Aorta (tissue), 5 donors: ENCODE results near the gene CFAP92. TPM values are rescaled to one million over a fixed set of nuclear protein-coding genes. Genes with fewer than 3 reads are reported as not detected.

Experiments
- ATAC-seq: fragments of 200-7000 bp; cut with Tn5 transposase; one replicate; pipeline ENCODE4 v1.9.1; 2022; ENCODE audit warnings: moderate library complexity; ENCODE audit not compliant: low FRiP score
- DNase-seq, 2 donors: peaks; one replicate each; pipeline ENCODE4 v3.0.0-alpha.2; 2020
- H3K27ac ChIP-seq, 2 donors: one replicate each; pipeline ENCODE4 v1.5.1; 2013; ENCODE audit warnings: low read length in 2 of 2, mild to moderate bottlenecking in 2 of 2, moderate library complexity in 2 of 2, control low read depth in 1 of 2, inconsistent platforms in 1 of 2, low read depth in 1 of 2
- H3K27me3 ChIP-seq, 2 donors: one replicate each; pipeline ENCODE4 v1.6.1; 2013; ENCODE audit warnings: control low read depth in 1 of 2, low read length in 1 of 2, mild to moderate bottlenecking in 1 of 2, moderate library complexity in 1 of 2; ENCODE audit not compliant: insufficient read depth in 2 of 2, control insufficient read depth in 1 of 2
- H3K36me3 ChIP-seq, 2 donors: one replicate each; pipeline ENCODE4 v1.6.1; 2013; ENCODE audit warnings: control low read depth in 1 of 2, low read length in 1 of 2, mild to moderate bottlenecking in 1 of 2; ENCODE audit not compliant: insufficient read depth in 2 of 2, control insufficient read depth in 1 of 2
- H3K4me1 ChIP-seq, 2 donors: one replicate each; pipeline ENCODE4 v1.6.1; 2013; ENCODE audit warnings: low read length in 2 of 2, control low read depth in 1 of 2, mild to moderate bottlenecking in 1 of 2, moderate library complexity in 1 of 2; ENCODE audit not compliant: insufficient read depth in 2 of 2, control insufficient read depth in 1 of 2
- H3K4me3 ChIP-seq, 2 donors: one replicate each; pipeline ENCODE4 v1.5.1; 2013; ENCODE audit warnings: low read length in 2 of 2, control low read depth in 1 of 2, mild to moderate bottlenecking in 1 of 2
- H3K9me3 ChIP-seq: one replicate; pipeline ENCODE4 v1.6.1; 2013; ENCODE audit warnings: mild to moderate bottlenecking, low read length; ENCODE audit not compliant: control insufficient read depth
- WGBS, 2 donors: extraction: QIAGEN DNeasy Blood & Tissue Kit; methylation state at CpG; one replicate each; pipeline ENCODE4 v1.1.7; 2013; 5-methylcytosine and 5-hydroxymethylcytosine counted together
- intact Hi-C, 2 donors: fragments of 100-400 bp; cut with DNase I; formaldehyde crosslinking; loops; one replicate each; pipeline versions ENCODE4 v1.14.2 to v1.15.0; 2022
- polyA plus RNA-seq, 2 donors: library from polyadenylated mRNA; stranded (reverse); fragments of 200-250 nt; gene quantifications; one replicate each; pipeline ENCODE4 v1.2.3, GENCODE V29; 2013
- total RNA-seq, 2 donors: library from RNA; stranded (reverse); fragmentation: NEBNext Ultra II Directional; extraction: Animal tissue kit (Norgen Biotek cat#: 25700); gene quantifications; one replicate each; pipeline ENCODE4 v1.2.1, GENCODE V29; 2021
- donor health status: healthy with polysubstance abuse.
- donor health status: Bipolar disorder and iron deficiency.
- donor health status: DM: no; HTN: no; CAD: no.
- donor health status: DM: no; HTN: no; CAD: no.
- donor health status: DM: yes; HTN: yes; CAD: no.

CFAP92 gene
- total and polyA plus RNA-seq, 4 donors: 0.62 to 1.2 TPM; not detected in 2

DNA sequence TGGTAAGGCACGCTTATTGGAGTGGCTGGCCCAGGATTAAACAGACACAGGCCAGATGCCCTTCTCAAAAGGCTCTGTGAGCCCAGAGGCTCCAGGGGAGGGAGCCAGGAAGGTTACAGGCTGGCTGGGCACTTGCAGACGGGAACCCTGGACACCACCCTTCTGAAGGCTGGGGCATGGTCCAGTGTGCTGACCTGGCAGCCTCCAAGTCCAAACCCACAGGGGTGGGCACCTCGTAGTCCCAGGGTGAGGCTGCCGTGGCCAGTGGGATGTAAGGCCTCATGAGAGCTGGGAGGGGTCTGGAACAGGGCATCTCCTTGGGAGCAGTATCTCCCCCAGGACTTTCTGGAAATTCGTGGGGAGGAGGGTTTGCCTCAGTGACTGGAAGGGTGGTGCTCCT is 26.8 kb upstream of the CFAP92 start:
- 86 to 87% methylated on average over 5 of the region's 5 CpGs for WGBS, 2 donors
- intact Hi-C loops: no loop called here
- H3K36me3 ChIP-seq: no peaks in the 10 kb centered on the region

DNA sequence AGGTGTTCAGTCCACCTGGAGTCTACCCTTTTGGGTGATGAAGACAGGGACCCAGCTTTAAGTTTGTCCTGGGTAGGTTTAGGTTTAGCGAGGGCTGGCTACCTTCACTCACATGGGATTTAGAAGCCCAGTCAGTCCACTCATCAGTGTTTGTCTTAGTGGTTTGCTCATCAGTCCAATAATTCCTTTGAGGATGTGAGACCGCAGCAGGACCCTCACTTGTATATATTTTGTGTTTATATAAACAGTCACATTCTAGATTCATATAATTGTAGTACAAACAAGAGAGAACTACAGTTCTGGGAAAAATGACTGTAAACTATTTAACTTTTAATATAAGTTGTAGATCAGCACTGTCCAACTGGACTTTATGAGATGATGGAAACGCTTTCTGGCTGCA is 25.4 kb upstream of the CFAP92 start:
- Histone ChIP-seq H3K4me1 (no peaks in the 10 kb centered on the region), H3K27me3 (no peaks in the 10 kb centered on the region), H3K4me3 (no peak overlapping the region), H3K36me3 (no peaks in the 10 kb centered on the region), H3K9me3 (no peaks in the 10 kb centered on the region), H3K27ac (no peak overlapping the region)
- intact Hi-C loops: no loop called here
- ATAC-seq (no peak), DNase-seq (no peak)
- 85 to 87% methylated on average over 3 of the region's 3 CpGs for WGBS, 2 donors

More for the DNA sequence above, 26.8 kb upstream of the CFAP92 start:
- Histone ChIP-seq H3K27me3 (no peaks in the 10 kb centered on the region), H3K27ac (no peak overlapping the region), H3K4me3 (no peak overlapping the region), H3K9me3 (no peaks in the 10 kb centered on the region), H3K4me1 (no peaks in the 10 kb centered on the region)
- DNase-seq (peak in 1 of 2 donors; percentile 53), ATAC-seq (no peak)

DNA sequence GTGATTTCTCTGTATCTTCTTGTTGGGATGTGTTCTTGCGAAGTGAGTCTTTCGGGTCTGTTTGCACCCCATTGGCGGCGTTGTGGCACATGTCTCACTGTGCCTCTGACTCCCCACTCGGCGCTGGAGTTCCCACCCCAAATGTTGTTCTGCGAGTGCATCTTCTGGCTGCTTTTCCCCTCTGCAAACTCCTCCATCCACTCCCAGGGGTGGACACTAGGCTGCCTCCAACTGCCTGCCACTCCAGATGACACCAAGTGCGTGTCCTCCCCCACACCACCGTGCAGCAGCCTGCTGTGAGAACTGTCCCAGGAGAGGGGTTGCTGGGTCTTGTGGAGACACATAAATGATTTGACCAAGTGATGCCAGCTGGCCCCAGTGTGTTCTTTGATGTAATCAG is 24.9 kb upstream of the CFAP92 start:
- DNase-seq (peak in 1 of 2 donors; percentile 74), ATAC-seq (no peak)
- 82 to 83% methylated on average over 9 of the region's 9 CpGs for WGBS, 2 donors
- Histone ChIP-seq H3K27me3 (no peaks in the 10 kb centered on the region), H3K4me1 (no peaks in the 10 kb centered on the region), H3K9me3 (no peaks in the 10 kb centered on the region), H3K27ac (no peak overlapping the region), H3K36me3 (no peaks in the 10 kb centered on the region), H3K4me3 (no peak overlapping the region)
- intact Hi-C loops: no loop called here

DNA sequence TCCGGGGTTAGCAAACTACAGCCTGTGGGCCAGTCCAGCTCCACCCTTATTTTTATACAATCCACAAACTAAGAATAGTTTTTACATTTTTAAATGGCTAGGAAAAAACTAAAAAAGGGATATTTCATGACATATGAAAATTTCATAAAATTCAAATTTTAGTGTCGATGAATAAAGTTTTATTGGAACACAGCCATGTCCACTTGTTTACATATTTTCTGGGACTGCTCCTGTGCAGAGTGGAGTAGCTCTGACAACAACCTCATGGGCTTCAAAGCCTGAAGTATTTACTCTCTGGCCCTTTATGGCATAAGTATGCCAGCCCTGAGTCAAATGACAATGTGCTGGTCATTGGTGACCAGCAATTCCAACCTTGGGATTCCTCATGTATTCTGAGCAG is 24.4 kb upstream of the CFAP92 start:
- no peaks in the 10 kb centered on the region for H3K9me3 ChIP-seq
- 66 to 69% methylated on average over 2 of the region's 2 CpGs for WGBS, 2 donors
- no peaks in the 10 kb centered on the region for H3K36me3 ChIP-seq
- no peaks in the 10 kb centered on the region for H3K4me1 ChIP-seq
- no peak for ATAC-seq
- no peak for DNase-seq
- intact Hi-C loops: no loop called here
- H3K4me3 ChIP-seq: no peak overlapping the region
- no peak overlapping the region for H3K27ac ChIP-seq
- no peaks in the 10 kb centered on the region for H3K27me3 ChIP-seq

DNA sequence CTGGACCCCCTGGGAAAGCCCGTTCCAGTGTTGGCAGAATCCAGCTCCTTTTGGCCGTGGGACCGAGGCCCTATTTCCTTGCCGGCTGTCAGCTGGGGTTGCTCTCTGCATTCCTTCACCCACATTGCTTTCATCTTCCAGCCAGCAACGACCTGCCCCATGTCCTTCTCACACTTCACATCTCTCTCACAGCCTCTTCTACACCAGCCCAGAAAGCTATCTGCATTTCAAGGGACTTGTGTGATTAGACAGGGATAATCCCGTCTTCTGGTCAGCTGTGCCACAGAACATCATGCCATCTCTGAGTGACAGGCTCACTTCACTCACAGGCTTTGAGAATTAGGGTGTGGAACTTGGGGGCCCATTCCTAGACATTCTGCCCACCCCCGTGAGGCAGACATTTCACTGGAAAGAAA is 23.6 kb upstream of the CFAP92 start:
- intact Hi-C loops: no loop called here
- DNase-seq (no peak), ATAC-seq (no peak)
- no peak overlapping the region for H3K4me3 ChIP-seq
- H3K27me3 ChIP-seq: no peaks in the 10 kb centered on the region
- no peaks in the 10 kb centered on the region for H3K4me1 ChIP-seq
- no peaks in the 10 kb centered on the region for H3K36me3 ChIP-seq
- H3K27ac ChIP-seq: no peak overlapping the region
- H3K9me3 ChIP-seq: no peaks in the 10 kb centered on the region
- WGBS, 2 donors: 66 to 67% methylated on average over 7 of the region's 7 CpGs

DNA sequence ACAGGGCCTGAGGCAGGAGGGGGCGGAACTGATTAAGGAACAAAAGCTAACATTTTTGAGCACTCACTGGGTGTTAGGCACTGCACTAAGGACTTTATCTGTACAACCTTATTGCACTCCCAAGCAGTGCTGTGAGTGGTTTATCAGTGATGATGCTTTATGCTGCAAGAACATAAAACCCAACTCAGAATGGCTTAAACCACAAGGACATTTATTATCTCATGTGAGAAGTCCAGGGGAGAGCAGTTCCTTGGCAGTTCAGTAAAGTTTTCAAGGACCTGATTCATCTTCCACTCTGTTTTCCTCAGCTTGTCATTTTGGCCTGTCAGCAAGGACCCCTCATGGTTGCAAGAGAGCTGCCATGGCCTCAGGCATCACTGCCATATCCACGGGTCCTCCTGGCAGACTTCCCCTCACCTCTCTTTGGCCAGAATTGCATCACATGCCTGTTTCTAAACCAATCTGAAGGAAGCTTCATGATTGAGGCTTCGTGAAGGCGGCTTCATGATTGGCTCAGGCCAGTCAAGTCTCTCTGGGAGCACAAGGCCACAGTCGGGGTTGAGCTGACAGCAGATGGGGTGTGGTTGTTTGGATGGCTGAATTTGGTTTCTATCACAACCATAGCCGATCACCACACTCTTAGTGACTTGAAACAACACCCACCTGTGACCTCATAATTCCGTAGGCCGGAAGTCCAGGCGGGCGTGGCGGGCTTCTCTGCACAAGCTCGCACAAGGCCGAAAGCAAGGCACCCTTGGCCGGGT is 23.0 kb upstream of the CFAP92 start:
- no peak overlapping the region for H3K27ac ChIP-seq
- H3K4me3 ChIP-seq: no peak overlapping the region
- DNase-seq (peak in 1 of 2 donors; percentile 80), ATAC-seq (no peak)
- WGBS, 2 donors: 90% methylated on average over 14 of the region's 14 CpGs
- H3K27me3 ChIP-seq: no peaks in the 10 kb centered on the region
- H3K4me1 ChIP-seq: no peaks in the 10 kb centered on the region
- intact Hi-C loops: no loop called here
- no peaks in the 10 kb centered on the region for H3K9me3 ChIP-seq
- H3K36me3 ChIP-seq: no peaks in the 10 kb centered on the region

DNA sequence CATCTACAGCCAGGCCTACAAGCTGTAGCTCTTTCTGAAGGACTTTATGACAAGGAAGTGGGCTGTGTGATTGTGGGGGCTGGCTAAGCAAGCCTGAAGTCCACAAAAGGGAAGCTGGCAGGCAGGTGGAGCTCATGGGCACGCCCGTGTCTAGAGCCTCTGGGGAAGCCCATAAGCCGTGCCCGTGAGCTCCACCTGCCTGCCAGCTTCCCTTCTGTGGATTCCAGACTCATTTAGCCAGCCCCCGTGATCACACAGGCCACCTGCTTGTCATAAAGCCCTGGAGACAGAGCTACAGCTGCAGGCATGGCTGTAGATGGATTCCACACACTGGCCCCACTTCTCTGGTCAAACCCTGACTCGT is 22.5 kb upstream of the CFAP92 start:
- ATAC-seq (no peak), DNase-seq (no peak)
- no peaks in the 10 kb centered on the region for H3K27me3 ChIP-seq
- intact Hi-C loops: no loop called here
- no peaks in the 10 kb centered on the region for H3K4me1 ChIP-seq
- H3K36me3 ChIP-seq: no peaks in the 10 kb centered on the region
- no peak overlapping the region for H3K27ac ChIP-seq
- no peak overlapping the region for H3K4me3 ChIP-seq
- WGBS, 2 donors: 75 to 80% methylated on average over 6 of the region's 6 CpGs
- H3K9me3 ChIP-seq: no peaks in the 10 kb centered on the region

DNA sequence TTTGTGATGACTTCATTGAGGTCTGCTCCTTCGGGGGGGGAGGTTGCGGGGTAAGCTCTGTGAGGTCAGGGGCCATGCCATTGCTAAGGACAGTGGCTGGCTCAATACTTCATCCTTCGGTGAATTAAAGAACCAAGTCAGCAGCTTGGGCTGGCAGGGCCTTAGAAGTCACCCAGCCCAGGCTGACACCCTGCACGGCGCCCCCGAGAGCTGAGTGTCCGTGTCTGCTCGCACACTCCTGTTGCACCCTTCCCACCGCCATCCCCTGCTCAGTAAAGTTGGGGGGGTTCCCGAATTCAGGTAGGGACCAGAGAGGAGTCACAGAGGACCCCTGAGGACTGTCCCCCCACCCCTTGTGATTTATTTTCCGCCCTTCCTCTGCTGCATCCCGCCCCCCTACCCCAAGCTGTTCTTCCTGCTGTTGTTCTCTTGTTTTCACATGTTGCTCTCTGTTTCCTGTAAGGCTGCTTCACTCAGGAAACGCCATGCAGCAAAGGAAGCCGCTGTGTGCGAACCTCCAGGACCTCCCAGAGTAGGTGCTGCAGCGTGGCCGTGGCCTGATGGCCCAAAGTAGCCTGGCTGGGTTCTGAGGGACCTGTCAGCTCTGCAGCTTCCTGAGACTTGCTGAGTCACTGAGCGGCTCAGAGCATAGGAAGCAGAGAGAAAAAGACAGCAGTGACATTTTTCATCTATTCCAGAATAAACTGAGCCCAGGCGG is 21.7 kb upstream of the CFAP92 start:
- Histone ChIP-seq H3K9me3 (no peaks in the 10 kb centered on the region), H3K27ac (no peak overlapping the region), H3K27me3 (no peaks in the 10 kb centered on the region), H3K36me3 (no peaks in the 10 kb centered on the region), H3K4me3 (no peak overlapping the region), H3K4me1 (no peaks in the 10 kb centered on the region)
- peak in 1 of 2 donors; percentile 77 for DNase-seq
- peak; percentile 61 for ATAC-seq
- intact Hi-C loops: no loop called here
- WGBS, 2 donors: 80 to 84% methylated on average over 19 of the region's 19 CpGs

DNA sequence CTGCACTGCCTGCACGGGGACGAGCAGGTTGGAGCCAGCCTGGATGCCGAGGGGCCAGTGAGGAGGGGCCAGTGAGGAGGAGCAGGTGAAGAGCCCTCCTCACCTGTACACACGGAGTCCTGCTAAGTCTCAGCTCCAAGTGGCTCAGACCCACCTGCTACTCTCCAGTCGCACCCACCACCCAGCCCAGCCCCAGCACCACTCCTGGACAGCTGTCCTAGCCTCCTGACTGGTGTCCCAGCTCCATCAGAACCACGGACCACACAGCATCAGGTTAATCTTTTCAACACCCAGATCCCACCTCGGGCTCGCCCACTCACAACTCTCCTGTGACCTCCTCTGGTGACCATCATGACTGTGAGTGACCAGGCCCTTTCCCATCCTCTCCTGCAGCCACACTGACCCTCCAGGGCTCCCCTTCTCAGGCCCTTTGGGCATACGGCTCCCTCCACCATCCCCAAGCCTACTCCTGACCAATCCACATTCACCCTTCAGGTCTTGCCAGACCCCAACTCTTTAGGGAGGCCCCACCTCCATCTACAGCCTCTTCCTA is 21.0 kb upstream of the CFAP92 start:
- Histone ChIP-seq H3K36me3 (no peaks in the 10 kb centered on the region), H3K9me3 (no peaks in the 10 kb centered on the region), H3K27ac (no peak overlapping the region), H3K27me3 (no peaks in the 10 kb centered on the region), H3K4me1 (no peaks in the 10 kb centered on the region), H3K4me3 (no peak overlapping the region)
- ATAC-seq: no peak
- intact Hi-C loops: no loop called here
- peak in 1 of 2 donors; percentile 61 for DNase-seq
- 88 to 89% methylated on average over 9 of the region's 9 CpGs for WGBS, 2 donors
